Suprapubic skin (tissue), 4 donors: ENCODE data around the gene DAGLA. TPM values are rescaled to one million over a fixed set of nuclear protein-coding genes. Genes with fewer than 3 reads are reported as not detected.
"Not testable (repeated sequence)": the region's sequence is repeated elsewhere in the genome, so short reads cannot be mapped to it uniquely, and the experiment has no call there.

Experiments used
- DNase-seq, 2 donors: peaks; one replicate each; pipeline ENCODE4 v3.0.0-alpha.2; 2019; ENCODE audit warnings: low spot score in 2 of 2
- H3K27ac ChIP-seq: fragments of 200-600 bp; sonication (generic); one replicate; pipeline ENCODE4 v1.5.1; 2019
- H3K27me3 ChIP-seq: fragments of 200-600 bp; sonication (generic); one replicate; pipeline ENCODE4 v1.5.1; 2019
- H3K36me3 ChIP-seq: fragments of 200-600 bp; sonication (generic); one replicate; pipeline ENCODE4 v1.5.1; 2019
- H3K4me1 ChIP-seq: fragments of 200-600 bp; sonication (generic); one replicate; pipeline ENCODE4 v1.5.1; 2019
- H3K4me3 ChIP-seq: fragments of 200-600 bp; sonication (generic); one replicate; pipeline ENCODE4 v1.5.1; 2019; ENCODE audit warnings: mild to moderate bottlenecking
- H3K9me3 ChIP-seq: fragments of 200-600 bp; sonication (generic); one replicate; pipeline ENCODE4 v1.5.1; 2019
- CTCF ChIP-seq, 2 donors: fragments of 200-600 bp in 1 of 2; fragments of 450-650 bp in 1 of 2; sonication (generic) in 1 of 2; IDR thresholded peaks; one replicate each; pipeline ENCODE4 v1.5.1; 2016 to 2019; ENCODE audit warnings: antibody characterized with exemption in 2 of 2, mild to moderate bottlenecking in 1 of 2, moderate library complexity in 1 of 2
- EP300 ChIP-seq: sonication (generic); formaldehyde crosslinking; IDR thresholded peaks from one replicate; pipeline ENCODE4 v1.6.1; 2017; ENCODE audit warnings: antibody characterized with exemption
- POLR2A ChIP-seq, 2 donors: fragments of 450-650 bp; IDR thresholded peaks; one replicate each; pipeline ENCODE4 v1.6.1; 2017; ENCODE audit warnings: antibody characterized with exemption in 2 of 2, mild to moderate bottlenecking in 2 of 2, moderate library complexity in 2 of 2
- POLR2AphosphoS5 ChIP-seq, 3 donors: sonication (generic); formaldehyde crosslinking; IDR thresholded peaks; one replicate each; pipeline ENCODE4 v1.6.1; 2017; ENCODE audit warnings: antibody characterized with exemption in 3 of 3
- WGBS: methylation state at CpG from one replicate; pipeline ENCODE4 v1.1.5; 2018; 5-methylcytosine and 5-hydroxymethylcytosine counted together
- total RNA-seq, 4 donors: library from RNA; depleted of rRNA; stranded (reverse); fragments of >200 nt; gene quantifications; one replicate each; pipeline ENCODE4 v1.1.0, GENCODE V29; 2016

Gene DAGLA
- total RNA-seq, 4 donors from 2014 or later = 0.64 to 1.2 (median 0.87) TPM

GRCh38 chr11:61670626-61671025 is 9.6 kb upstream of the DAGLA start:
- Histone ChIP-seq H3K36me3 (no peaks in the 10 kb centered on the region), H3K4me1 (no peaks in the 10 kb centered on the region), H3K4me3 (no peak overlapping the region), H3K9me3 (no peaks in the 10 kb centered on the region), H3K27me3 (peaks cover 9% of the 10 kb centered on the region), H3K27ac (no peak overlapping the region)
- TF ChIP-seq POLR2AphosphoS5 (IDR thresholded peaks at IDR 0.05) = no peak
- TF ChIP-seq EP300 = no peak
- TF ChIP-seq POLR2A (IDR thresholded peaks at IDR 0.05) = no peak
- TF ChIP-seq CTCF (IDR thresholded peaks at IDR 0.05) = no peak
- DNase-seq = no peak
- WGBS = 97% methylated on average over 2 of the region's 2 CpGs

GRCh38 chr11:61671527-61671926 is 8.7 kb upstream of the DAGLA start:
- no peaks in the 10 kb centered on the region for H3K4me1 ChIP-seq
- no peak for TF ChIP-seq POLR2A (IDR thresholded peaks at IDR 0.05)
- no peak overlapping the region for H3K4me3 ChIP-seq
- peaks cover 18% of the 10 kb centered on the region for H3K27me3 ChIP-seq
- H3K9me3 ChIP-seq = no peaks in the 10 kb centered on the region
- no peaks in the 10 kb centered on the region for H3K36me3 ChIP-seq
- 54% methylated on average over 5 of the region's 5 CpGs for WGBS
- DNase-seq = no peak
- no peak overlapping the region for H3K27ac ChIP-seq

- H3K27ac ChIP-seq, H3K36me3 ChIP-seq, DNase-seq, H3K4me3 ChIP-seq, H3K4me1 ChIP-seq, H3K9me3 ChIP-seq: not testable (repeated sequence)
- H3K27me3 ChIP-seq = peaks cover 26% of the 10 kb centered on the region
- 84% methylated on average over 2 of the region's 2 CpGs for WGBS
These were observed 6.2 kb upstream of the DAGLA start for GRCh38 chr11:61673946-61674467.

- no peak for TF ChIP-seq POLR2A (IDR thresholded peaks at IDR 0.05)
- no peak for TF ChIP-seq EP300
- no peak for TF ChIP-seq CTCF (IDR thresholded peaks at IDR 0.05)
- no peak for TF ChIP-seq POLR2AphosphoS5 (IDR thresholded peaks at IDR 0.05)
- peaks cover 12% of the 10 kb centered on the region for H3K4me1 ChIP-seq
- no peaks in the 10 kb centered on the region for H3K36me3 ChIP-seq
- no peak for DNase-seq
- no peak overlapping the region for H3K27ac ChIP-seq
- WGBS = 56% methylated on average over 5 of the region's 5 CpGs
- peaks cover 36% of the 10 kb centered on the region for H3K27me3 ChIP-seq
- H3K4me3 ChIP-seq = no peak overlapping the region
- H3K9me3 ChIP-seq = no peaks in the 10 kb centered on the region
These were observed 4.4 kb upstream of the DAGLA start for GRCh38 chr11:61675826-61676225.

GRCh38 chr11:61679296-61679695 is 895 bp upstream of the DAGLA start:
- Histone ChIP-seq H3K9me3 (no peaks in the 10 kb centered on the region), H3K27me3 (peaks cover 52% of the 10 kb centered on the region), H3K4me1 (peaks cover 46% of the 10 kb centered on the region), H3K4me3 (no peak overlapping the region), H3K36me3 (no peaks in the 10 kb centered on the region), H3K27ac (no peak overlapping the region)
- TF ChIP-seq EP300 = no peak
- no peak for TF ChIP-seq CTCF (IDR thresholded peaks at IDR 0.05)
- TF ChIP-seq POLR2A (IDR thresholded peaks at IDR 0.05) = no peak
- TF ChIP-seq POLR2AphosphoS5 (IDR thresholded peaks at IDR 0.05) = no peak
- WGBS = 59% methylated on average over 9 of the region's 9 CpGs
- no peak for DNase-seq

- Histone ChIP-seq H3K36me3 (no peaks in the 10 kb centered on the region), H3K4me1 (peaks cover 55% of the 10 kb centered on the region), H3K4me3 (peak overlapping the region; percentile 52), H3K27me3 (peaks cover 50% of the 10 kb centered on the region), H3K27ac (no peak overlapping the region), H3K9me3 (no peaks in the 10 kb centered on the region)
- DNase-seq = peak in 1 of 2 donors; percentile 56
- WGBS = 47% methylated on average over 26 of the region's 30 CpGs
- TF ChIP-seq POLR2A (IDR thresholded peaks at IDR 0.05) (no peak), POLR2AphosphoS5 (IDR thresholded peaks at IDR 0.05) (no peak), CTCF (IDR thresholded peaks at IDR 0.05) (no peak), EP300 (no peak)
These were observed 531 bp downstream of the DAGLA start for GRCh38 chr11:61680622-61681221.
